HL-60/S4 (cell line): Measurements from ENCODE around the gene SLC12A4.

Experiments
- in situ Hi-C: fragments of 300-500 bp; cut with MboI; formaldehyde crosslinking; loops from 2 replicates; pipeline ENCODE4 v1.14.3; 2022; ENCODE audit warnings: low sequenced_read_pairs

SLC12A4 gene

GRCh38 chr16:67942510-67943255 lies 25.8 kb downstream of the SLC12A4 start:
- in situ Hi-C loops: no loop called here

DNA sequence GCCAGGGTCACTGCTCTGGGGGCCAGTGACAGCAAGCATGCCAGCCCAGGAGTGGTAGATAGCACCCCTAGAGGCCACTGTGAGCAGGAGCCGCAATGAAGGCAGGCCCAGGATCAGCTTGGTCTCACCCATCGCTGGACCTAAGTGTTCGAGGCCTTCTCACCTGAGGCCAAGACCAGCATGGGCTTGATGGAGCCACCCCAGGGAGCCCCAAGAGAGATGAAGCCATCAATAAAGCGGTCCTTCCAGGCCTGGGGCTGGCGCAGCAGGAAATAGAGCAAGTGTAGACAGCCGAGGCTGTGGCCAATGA lies 26.3 kb downstream of the SLC12A4 start:
- in situ Hi-C loops: no loop called here

GRCh38 chr16:67941469-67942199 lies 26.8 kb downstream of the SLC12A4 start:
- in situ Hi-C loops: no loop called here

GRCh38 chr16:67940446-67941089 lies 27.9 kb downstream of the SLC12A4 start:
- in situ Hi-C loops: no loop called here

DNA sequence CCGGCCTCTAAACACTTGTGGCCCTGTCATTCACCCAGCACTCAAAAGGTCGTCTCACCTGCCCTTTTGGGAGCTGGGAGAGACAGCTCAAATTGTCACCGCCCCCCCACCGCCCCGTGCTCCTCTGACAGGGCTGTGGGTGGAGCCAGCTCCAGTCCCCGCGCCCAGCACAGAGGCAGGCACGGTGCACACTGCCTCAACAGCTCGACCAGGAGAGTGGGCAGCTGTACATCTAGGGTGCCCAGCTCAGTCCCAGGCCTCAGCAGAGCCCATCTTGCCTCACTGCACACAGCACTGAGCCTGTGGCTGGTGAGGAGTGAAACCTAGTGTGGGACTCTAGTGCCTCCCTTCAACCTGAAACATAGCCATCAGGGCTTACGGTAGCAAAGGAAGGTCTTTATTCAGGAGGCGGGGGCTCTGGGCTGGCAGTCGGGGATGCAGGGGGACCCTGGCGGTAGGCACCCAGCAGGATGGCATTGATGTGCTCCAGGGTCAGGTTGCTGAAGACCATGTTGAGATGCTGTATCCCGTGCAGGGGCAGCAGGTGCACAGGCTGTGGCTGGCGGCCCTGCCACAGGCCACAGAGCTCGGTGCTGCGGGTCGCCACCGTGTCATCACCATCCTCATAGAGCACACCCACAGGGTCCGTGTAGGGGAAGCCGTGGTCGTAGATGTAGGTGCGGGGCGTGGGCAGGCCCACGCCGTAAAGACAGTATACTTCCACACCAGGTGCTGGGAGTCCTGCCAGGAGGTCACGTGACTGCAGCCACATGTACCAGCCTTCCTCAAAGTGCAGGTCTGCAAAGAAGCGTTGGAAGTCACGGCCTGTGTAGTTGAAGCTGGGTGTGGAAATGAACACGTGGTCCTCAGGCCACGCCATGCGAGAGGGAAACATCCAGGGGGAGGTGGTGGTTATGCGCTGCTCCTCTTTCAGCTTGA lies 28.7 kb downstream of the SLC12A4 start:
- in situ Hi-C loops: loop anchor here (10.0 kb wide), 1 partner anchor 275 kb away; the partner anchor contains the start of genes ACD, C16orf86, ENKD1 and PARD6A

- in situ Hi-C loops: loop anchor here (10.0 kb wide), 1 partner anchor 273 kb away; the partner anchor contains the start of genes ACD, C16orf86, ENKD1 and PARD6A
These were observed 30.7 kb downstream of the SLC12A4 start for GRCh38 chr16:67937713-67938112.

DNA sequence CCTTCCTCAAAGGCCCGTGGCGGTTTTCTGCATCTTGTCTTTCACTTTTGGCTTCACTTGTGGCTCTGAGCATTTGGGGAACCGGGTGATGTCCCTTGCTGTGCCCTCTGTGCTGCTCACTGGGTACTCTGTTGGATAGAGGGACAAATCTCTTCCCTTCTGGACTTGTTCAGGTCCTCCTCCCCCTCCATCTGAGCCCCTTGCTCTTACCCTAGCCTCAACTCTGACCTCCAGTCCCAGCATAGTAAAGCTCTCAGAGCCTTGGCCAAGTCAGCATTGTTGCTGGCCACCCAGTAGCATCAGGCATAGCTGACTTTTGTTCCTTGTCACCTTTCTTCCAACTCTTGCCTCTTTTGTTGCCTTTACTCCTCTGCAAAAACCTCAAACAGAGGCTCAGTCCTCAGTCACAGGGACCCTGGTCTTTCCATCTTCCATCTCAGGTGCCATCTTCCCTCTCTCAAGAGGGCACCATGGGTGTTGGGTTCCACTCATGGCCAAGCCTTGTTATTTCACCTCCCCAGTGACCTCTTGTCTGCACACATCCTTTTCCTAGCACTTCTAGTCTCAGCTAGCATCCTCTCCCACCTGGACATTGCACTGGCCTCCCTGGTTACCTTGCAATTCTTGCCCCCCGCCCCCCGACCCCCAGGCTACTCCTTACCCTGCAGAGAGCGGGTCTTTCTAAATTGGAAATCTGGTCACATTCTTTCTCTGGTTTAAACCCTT lies 31.4 kb downstream of the SLC12A4 start:
- in situ Hi-C loops: loop anchor here (10.0 kb wide), 1 partner anchor 272 kb away; the partner anchor contains the start of genes ACD, C16orf86, ENKD1 and PARD6A

DNA sequence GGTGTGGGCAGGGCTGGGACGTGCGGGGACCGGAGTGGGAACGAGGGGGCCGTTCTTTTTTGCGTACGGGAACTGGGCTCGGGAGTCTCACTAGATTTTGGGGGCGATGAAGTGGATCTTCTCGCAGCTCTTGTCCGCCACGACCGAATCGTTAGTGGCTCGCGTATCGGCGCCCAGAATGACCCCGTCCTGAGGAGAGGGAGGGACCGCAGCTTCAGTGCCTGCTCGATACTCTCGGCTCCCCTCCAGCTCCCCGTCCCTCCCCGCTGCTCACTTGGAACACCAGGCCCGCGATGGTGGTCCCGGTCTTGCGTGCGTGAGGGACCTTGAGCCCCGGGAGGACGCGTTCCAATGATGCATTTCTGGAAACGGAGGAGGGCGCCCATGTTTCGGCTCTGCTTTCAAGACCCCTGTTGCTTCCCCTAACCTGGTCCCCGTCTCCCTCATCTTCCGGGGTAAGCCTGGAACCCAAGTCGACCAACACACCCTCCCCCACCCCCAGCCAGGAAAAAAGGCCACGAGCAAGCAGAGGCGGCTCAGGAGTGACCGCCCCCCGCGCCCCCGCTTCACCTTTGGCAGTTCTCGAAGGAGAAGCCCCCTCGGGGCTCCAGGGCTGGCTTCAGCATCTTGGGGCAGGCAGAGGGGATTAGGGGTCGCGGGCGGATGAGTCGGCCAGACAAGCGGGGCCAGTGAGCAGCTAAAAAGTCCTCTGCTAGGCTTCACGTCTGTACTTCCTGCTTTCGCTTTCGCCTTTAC lies 32.1 kb downstream of the SLC12A4 start, which contains the start of gene PSMB10:
Gene PSMB10 (minus strand): TSS at position 727 of the 756 bp plus-strand sequence. CDS start 101 bp downstream, at position 626.
- in situ Hi-C loops: loop anchor here (10.0 kb wide), 1 partner anchor 272 kb away; the partner anchor contains the start of genes ACD, C16orf86, ENKD1 and PARD6A

GRCh38 chr16:67935402-67936123 lies 32.9 kb downstream of the SLC12A4 start:
- in situ Hi-C loops: loop anchor here (10.0 kb wide), 1 partner anchor 271 kb away; the partner anchor contains the start of genes ACD, C16orf86, ENKD1 and PARD6A

DNA sequence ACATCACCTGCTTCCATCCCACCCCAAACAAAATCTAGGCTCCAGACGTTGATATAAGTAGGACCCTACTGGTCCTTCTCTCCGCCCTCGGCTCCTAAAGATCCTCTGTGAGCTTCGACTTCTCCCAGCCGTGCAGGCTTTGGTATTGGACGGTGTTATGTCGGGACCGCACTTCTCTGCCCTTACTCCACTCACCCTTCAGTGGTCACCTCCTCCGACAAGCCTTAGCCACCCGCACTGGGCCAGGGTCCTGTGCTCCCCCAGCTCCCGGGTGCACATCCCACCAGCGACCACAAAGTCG lies 33.4 kb downstream of the SLC12A4 start:
- in situ Hi-C loops: loop anchor here (10.0 kb wide), 1 partner anchor 270 kb away; the partner anchor contains the start of genes ACD, C16orf86, ENKD1 and PARD6A

- in situ Hi-C loops: loop anchor here (10.0 kb wide), 1 partner anchor 270 kb away; the partner anchor contains the start of genes ACD, C16orf86, ENKD1 and PARD6A
These were observed 33.9 kb downstream of the SLC12A4 start for GRCh38 chr16:67934306-67935100.

DNA sequence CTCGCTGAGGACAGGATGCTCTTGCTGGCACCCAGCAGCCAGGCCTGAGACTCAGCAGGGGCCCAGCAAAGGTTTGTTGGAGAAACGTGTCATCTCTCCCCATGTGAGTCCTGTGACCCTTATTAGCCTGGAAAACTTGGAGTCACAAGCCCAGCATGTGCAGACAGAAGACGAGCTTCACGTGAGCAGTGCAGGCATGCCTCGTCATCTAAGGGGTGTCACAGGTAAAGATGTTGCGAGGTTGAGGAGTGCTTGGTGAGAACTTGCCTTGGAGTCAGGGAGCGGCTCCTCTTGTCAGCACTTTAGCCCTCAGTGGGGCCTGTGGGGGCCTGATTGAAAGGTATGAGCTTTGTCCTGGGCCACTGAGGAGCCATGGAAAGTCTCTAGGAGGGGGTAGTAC lies 34.6 kb downstream of the SLC12A4 start:
- in situ Hi-C loops: loop anchor here (10.0 kb wide), 1 partner anchor 269 kb away; the partner anchor contains the start of genes ACD, C16orf86, ENKD1 and PARD6A

DNA sequence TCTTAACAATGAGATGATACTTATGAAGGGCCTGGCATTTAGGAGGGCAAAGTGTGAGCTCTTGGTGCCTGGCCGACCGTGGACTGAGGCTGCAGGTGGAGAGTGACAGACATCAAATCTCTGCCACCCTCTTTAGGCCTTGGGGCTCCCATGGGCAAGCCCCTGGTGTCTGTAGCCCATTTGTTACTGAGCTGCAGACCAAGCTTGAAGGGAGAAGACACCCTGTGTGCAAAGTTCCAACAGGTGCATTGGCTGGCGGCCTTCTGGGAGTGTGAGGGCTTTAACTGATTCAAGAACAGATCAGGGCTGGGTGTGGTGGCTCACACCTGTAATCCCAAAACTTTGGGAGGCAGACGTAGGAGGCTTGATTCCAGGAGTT lies 36.0 kb downstream of the SLC12A4 start:
- in situ Hi-C loops: loop anchor here (10.0 kb wide), 1 partner anchor 268 kb away; the partner anchor contains the start of genes ACD, C16orf86, ENKD1 and PARD6A

- in situ Hi-C loops: loop anchor here (10.0 kb wide), 1 partner anchor 267 kb away; the partner anchor contains the start of genes ACD, C16orf86, ENKD1 and PARD6A
These were observed 36.5 kb downstream of the SLC12A4 start, which contains the start of gene CTRL for GRCh38 chr16:67931712-67932461. Gene CTRL, minus strand, starts transcription at chr16:67931862. Its CDS starts 10 bp downstream, at chr16:67931852.

- in situ Hi-C loops: loop anchor here (10.0 kb wide), 1 partner anchor 266 kb away; the partner anchor contains the start of genes ACD, C16orf86, ENKD1 and PARD6A
These were observed 37.7 kb downstream of the SLC12A4 start for GRCh38 chr16:67930678-67931211.

DNA sequence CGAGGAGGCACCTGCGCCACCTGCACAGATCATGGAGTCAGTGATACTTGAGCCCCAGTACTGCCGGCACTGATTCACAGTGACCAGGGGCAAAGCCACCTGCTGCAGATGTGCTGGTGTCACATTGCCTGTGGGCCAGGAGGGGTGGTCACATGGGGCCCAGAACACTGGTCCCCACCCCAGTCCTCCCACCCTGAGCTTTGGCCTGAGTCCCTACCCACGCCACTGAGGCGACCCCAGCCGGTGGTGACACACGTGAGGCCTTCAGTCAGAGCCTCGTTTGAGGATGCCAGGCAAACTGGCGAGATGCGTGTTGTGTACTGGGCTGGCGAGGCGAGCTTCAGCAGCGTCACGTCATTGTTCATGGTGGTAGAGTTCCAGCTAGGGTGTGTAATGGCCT lies 38.2 kb downstream of the SLC12A4 start:
- in situ Hi-C loops: loop anchor here (10.0 kb wide), 1 partner anchor 265 kb away; the partner anchor contains the start of genes ACD, C16orf86, ENKD1 and PARD6A
